ENCODE results near the gene SALL4. TPM values are rescaled to one million over a fixed set of nuclear protein-coding genes. Genes with fewer than 3 reads are reported as not detected.

SALL4 gene
- total and polyA plus RNA-seq, 2 experiments from 2014 or later = 122 to 227 TPM

- TF ChIP-seq, protein P1, sequence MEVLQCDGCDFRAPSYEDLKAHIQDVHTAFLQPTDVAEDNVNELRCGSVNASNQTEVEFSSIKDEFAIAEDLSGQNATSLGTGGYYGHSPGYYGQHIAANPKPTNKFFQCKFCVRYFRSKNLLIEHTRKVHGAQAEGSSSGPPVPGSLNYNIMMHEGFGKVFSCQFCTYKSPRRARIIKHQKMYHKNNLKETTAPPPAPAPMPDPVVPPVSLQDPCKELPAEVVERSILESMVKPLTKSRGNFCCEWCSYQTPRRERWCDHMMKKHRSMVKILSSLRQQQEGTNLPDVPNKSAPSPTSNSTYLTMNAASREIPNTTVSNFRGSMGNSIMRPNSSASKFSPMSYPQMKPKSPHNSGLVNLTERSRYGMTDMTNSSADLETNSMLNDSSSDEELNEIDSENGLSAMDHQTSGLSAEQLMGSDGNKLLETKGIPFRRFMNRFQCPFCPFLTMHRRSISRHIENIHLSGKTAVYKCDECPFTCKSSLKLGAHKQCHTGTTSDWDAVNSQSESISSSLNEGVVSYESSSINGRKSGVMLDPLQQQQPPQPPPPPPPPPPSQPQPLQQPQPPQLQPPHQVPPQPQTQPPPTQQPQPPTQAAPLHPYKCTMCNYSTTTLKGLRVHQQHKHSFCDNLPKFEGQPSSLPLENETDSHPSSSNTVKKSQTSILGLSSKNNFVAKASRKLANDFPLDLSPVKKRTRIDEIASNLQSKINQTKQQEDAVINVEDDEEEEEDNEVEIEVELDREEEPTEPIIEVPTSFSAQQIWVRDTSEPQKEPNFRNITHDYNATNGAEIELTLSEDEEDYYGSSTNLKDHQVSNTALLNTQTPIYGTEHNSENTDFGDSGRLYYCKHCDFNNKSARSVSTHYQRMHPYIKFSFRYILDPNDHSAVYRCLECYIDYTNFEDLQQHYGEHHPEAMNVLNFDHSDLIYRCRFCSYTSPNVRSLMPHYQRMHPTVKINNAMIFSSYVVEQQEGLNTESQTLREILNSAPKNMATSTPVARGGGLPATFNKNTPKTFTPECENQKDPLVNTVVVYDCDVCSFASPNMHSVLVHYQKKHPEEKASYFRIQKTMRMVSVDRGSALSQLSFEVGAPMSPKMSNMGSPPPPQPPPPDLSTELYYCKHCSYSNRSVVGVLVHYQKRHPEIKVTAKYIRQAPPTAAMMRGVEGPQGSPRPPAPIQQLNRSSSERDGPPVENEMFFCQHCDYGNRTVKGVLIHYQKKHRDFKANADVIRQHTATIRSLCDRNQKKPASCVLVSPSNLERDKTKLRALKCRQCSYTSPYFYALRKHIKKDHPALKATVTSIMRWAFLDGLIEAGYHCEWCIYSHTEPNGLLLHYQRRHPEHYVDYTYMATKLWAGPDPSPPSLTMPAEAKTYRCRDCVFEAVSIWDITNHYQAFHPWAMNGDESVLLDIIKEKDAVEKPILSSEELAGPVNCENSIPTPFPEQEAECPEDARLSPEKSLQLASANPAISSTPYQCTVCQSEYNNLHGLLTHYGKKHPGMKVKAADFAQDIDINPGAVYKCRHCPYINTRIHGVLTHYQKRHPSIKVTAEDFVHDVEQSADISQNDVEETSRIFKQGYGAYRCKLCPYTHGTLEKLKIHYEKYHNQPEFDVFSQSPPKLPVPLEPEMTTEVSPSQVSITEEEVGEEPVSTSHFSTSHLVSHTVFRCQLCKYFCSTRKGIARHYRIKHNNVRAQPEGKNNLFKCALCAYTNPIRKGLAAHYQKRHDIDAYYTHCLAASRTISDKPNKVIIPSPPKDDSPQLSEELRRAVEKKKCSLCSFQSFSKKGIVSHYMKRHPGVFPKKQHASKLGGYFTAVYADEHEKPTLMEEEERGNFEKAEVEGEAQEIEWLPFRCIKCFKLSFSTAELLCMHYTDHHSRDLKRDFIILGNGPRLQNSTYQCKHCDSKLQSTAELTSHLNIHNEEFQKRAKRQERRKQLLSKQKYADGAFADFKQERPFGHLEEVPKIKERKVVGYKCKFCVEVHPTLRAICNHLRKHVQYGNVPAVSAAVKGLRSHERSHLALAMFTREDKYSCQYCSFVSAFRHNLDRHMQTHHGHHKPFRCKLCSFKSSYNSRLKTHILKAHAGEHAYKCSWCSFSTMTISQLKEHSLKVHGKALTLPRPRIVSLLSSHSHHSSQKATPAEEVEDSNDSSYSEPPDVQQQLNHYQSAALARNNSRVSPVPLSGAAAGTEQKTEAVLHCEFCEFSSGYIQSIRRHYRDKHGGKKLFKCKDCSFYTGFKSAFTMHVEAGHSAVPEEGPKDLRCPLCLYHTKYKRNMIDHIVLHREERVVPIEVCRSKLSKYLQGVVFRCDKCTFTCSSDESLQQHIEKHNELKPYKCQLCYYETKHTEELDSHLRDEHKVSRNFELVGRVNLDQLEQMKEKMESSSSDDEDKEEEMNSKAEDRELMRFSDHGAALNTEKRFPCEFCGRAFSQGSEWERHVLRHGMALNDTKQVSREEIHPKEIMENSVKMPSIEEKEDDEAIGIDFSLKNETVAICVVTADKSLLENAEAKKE (CRISPR knock-in tag; IDR thresholded peaks at IDR 0.05) = no peak
- TF ChIP-seq EZH2phosphoT487 (IDR thresholded peaks at IDR 0.05; ENCODE audit: unreplicated experiment) (no peak), CREB1 (CRISPR knock-in tag; IDR thresholded peaks at IDR 0.05; ENCODE audit: low read depth) (no peak)
These were observed 67.2 kb downstream of the SALL4 start (continued) for GRCh38 chr20:51734876-51735720.

GRCh38 chr20:51733070-51733469 is 69.3 kb downstream of the SALL4 start:
- ATAC-seq = no peak
- no peaks in the 10 kb centered on the region for H3K36me3 ChIP-seq (ENCODE audit: insufficient read depth)
- no peaks in the 10 kb centered on the region for H3K9me2 ChIP-seq (ENCODE audit: insufficient read depth)
- H4K20me1 ChIP-seq (replicated peaks; ENCODE audit: insufficient read depth) = no peaks in the 10 kb centered on the region
- H3K4me1 Mint-ChIP-seq = peaks cover 7% of the 10 kb centered on the region; the same call in 2 of the 3 replicates
- no peaks in the 10 kb centered on the region for H3K79me2 ChIP-seq (replicated peaks; ENCODE audit: insufficient read depth)
- H3F3A ChIP-seq (replicated peaks; ENCODE audit: low read depth) = no peaks in the 10 kb centered on the region
- no peak overlapping the region for H3K27ac ChIP-seq (ENCODE audit: low read depth)
- no peak overlapping the region for H3K4me2 ChIP-seq
- no peaks in the 10 kb centered on the region for H3K36me3 Mint-ChIP-seq (ENCODE audit: low read depth)
- no peak overlapping the region for H3K4me3 ChIP-seq
- H3K27ac Mint-ChIP-seq = no peak overlapping the region
- DNase-seq (ENCODE audit: low spot score) = no peak
- H2AFZ ChIP-seq = no peak overlapping the region
- no peaks in the 10 kb centered on the region for H3K27me3 ChIP-seq (ENCODE audit: insufficient read depth)
- H3K4me1 ChIP-seq (ENCODE audit: insufficient read depth) = no peaks in the 10 kb centered on the region
- no peaks in the 10 kb centered on the region for H3K9me3 Mint-ChIP-seq
- peaks cover 2% of the 10 kb centered on the region for H3K27me3 Mint-ChIP-seq (ENCODE audit: insufficient read depth, low read depth, poor library complexity)
- no peak overlapping the region for H3K4me3 Mint-ChIP-seq
- no peak for TF ChIP-seq POLR2AphosphoS5 (IDR thresholded peaks at IDR 0.05; ENCODE audit: low read depth)
- TF ChIP-seq, protein P2, sequence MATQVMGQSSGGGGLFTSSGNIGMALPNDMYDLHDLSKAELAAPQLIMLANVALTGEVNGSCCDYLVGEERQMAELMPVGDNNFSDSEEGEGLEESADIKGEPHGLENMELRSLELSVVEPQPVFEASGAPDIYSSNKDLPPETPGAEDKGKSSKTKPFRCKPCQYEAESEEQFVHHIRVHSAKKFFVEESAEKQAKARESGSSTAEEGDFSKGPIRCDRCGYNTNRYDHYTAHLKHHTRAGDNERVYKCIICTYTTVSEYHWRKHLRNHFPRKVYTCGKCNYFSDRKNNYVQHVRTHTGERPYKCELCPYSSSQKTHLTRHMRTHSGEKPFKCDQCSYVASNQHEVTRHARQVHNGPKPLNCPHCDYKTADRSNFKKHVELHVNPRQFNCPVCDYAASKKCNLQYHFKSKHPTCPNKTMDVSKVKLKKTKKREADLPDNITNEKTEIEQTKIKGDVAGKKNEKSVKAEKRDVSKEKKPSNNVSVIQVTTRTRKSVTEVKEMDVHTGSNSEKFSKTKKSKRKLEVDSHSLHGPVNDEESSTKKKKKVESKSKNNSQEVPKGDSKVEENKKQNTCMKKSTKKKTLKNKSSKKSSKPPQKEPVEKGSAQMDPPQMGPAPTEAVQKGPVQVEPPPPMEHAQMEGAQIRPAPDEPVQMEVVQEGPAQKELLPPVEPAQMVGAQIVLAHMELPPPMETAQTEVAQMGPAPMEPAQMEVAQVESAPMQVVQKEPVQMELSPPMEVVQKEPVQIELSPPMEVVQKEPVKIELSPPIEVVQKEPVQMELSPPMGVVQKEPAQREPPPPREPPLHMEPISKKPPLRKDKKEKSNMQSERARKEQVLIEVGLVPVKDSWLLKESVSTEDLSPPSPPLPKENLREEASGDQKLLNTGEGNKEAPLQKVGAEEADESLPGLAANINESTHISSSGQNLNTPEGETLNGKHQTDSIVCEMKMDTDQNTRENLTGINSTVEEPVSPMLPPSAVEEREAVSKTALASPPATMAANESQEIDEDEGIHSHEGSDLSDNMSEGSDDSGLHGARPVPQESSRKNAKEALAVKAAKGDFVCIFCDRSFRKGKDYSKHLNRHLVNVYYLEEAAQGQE (IDR thresholded peaks at IDR 0.05; ENCODE audit: unreplicated experiment) = no peak
- TF ChIP-seq, protein P3, sequence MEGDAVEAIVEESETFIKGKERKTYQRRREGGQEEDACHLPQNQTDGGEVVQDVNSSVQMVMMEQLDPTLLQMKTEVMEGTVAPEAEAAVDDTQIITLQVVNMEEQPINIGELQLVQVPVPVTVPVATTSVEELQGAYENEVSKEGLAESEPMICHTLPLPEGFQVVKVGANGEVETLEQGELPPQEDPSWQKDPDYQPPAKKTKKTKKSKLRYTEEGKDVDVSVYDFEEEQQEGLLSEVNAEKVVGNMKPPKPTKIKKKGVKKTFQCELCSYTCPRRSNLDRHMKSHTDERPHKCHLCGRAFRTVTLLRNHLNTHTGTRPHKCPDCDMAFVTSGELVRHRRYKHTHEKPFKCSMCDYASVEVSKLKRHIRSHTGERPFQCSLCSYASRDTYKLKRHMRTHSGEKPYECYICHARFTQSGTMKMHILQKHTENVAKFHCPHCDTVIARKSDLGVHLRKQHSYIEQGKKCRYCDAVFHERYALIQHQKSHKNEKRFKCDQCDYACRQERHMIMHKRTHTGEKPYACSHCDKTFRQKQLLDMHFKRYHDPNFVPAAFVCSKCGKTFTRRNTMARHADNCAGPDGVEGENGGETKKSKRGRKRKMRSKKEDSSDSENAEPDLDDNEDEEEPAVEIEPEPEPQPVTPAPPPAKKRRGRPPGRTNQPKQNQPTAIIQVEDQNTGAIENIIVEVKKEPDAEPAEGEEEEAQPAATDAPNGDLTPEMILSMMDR (conservative IDR thresholded peaks at IDR 0.05; ENCODE audit: low read depth in 2 of 2) = no peak
- no peak for TF ChIP-seq EZH2phosphoT487 (IDR thresholded peaks at IDR 0.05; ENCODE audit: unreplicated experiment)
- TF ChIP-seq, protein P4, sequence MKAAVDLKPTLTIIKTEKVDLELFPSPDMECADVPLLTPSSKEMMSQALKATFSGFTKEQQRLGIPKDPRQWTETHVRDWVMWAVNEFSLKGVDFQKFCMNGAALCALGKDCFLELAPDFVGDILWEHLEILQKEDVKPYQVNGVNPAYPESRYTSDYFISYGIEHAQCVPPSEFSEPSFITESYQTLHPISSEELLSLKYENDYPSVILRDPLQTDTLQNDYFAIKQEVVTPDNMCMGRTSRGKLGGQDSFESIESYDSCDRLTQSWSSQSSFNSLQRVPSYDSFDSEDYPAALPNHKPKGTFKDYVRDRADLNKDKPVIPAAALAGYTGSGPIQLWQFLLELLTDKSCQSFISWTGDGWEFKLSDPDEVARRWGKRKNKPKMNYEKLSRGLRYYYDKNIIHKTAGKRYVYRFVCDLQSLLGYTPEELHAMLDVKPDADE (IDR thresholded peaks at IDR 0.05) = no peak
- TF ChIP-seq ZNF114 (CRISPR knock-in tag; IDR thresholded peaks at IDR 0.05) = no peak
- TF ChIP-seq ZNF331 (CRISPR knock-in tag; IDR thresholded peaks at IDR 0.05; ENCODE audit: low read depth) = no peak
- no peak for TF ChIP-seq EZH2 (IDR thresholded peaks at IDR 0.05; ENCODE audit: low read depth, unreplicated experiment)
- no peak for TF ChIP-seq NANOG (IDR thresholded peaks at IDR 0.05; ENCODE audit: borderline replicate concordance)
- no peak for TF ChIP-seq JUNB (IDR thresholded peaks at IDR 0.05; ENCODE audit: unreplicated experiment)
- TF ChIP-seq CREB1 (CRISPR knock-in tag; IDR thresholded peaks at IDR 0.05; ENCODE audit: low read depth) = no peak

Measured in GM23338 (cell line).